GM21825 (cell line): ENCODE results near the gene HAL.
A peak's percentile ranks its signal among the peaks of the same experiment; 100 is the strongest.

Experiments used
- ATAC-seq: cut with Tn5 transposase; IDR thresholded peaks from one replicate; pipeline ENCODE4 v1.9.1; 2021; ENCODE audit warnings: mild to moderate bottlenecking, moderate library complexity; ENCODE audit not compliant: unreplicated experiment

Gene HAL, protein sequence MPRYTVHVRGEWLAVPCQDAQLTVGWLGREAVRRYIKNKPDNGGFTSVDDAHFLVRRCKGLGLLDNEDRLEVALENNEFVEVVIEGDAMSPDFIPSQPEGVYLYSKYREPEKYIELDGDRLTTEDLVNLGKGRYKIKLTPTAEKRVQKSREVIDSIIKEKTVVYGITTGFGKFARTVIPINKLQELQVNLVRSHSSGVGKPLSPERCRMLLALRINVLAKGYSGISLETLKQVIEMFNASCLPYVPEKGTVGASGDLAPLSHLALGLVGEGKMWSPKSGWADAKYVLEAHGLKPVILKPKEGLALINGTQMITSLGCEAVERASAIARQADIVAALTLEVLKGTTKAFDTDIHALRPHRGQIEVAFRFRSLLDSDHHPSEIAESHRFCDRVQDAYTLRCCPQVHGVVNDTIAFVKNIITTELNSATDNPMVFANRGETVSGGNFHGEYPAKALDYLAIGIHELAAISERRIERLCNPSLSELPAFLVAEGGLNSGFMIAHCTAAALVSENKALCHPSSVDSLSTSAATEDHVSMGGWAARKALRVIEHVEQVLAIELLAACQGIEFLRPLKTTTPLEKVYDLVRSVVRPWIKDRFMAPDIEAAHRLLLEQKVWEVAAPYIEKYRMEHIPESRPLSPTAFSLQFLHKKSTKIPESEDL

DNA sequence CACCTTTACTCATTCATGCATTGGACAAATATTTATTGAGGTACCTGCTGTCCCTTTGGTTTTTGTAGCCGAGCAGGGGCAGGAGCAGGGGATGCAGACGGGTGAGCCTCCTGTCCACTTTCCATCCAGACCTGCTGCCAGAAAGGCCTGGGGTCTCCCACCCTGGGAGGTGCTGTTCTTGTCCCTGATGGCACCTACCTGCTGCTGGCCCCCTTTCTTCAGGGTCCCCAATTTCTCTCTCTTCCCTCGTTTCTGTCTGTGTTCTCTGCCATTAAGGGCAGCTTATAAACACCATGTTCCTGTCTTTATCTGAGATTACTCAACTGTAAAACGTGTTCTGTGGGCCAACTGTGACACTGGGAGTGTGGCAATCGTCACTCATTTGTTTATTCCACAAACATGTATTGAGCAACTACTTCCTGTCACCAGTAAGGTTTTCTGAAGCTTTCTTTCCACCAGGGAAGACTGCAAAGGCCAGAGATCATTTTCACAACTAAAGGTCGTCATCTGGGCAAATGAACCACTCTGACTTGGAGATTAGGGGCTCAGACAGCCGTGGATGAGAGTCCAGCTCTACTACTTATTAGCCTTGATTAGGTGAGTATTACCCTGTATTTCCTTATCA is at the start of gene HAL:
Gene HAL, minus strand, starts transcription at position 311 of the 625 bp plus-strand sequence. CDS start 434 bp downstream, outside the sequence.
- ATAC-seq = no peak

DNA sequence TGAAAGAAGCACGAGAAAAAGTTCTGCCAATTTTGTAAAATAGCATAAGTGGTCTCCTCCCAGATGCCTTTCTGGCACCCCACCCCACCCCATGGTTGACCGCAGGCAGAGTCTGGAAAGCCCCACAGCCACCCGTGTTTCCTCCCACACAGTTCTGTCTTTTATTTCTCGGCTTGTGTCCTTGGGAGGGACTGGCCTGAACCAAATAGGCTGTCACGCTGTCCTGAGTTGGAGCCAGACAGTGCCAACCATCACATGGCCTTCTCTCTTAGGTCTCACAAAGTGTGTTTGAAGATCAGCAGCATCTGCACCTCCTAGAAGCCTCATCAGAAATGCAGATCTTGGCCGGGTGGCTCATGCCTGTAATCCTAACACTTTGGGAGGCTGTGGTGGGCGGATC is 49.4 kb upstream of the HAL start:
- no peak for ATAC-seq

GRCh38 chr12:96044943-96045290 is 48.8 kb upstream of the HAL start:
- ATAC-seq = no peak

- ATAC-seq = no peak
Measured at GRCh38 chr12:96044017-96044942, 48.1 kb upstream of the HAL start.

DNA sequence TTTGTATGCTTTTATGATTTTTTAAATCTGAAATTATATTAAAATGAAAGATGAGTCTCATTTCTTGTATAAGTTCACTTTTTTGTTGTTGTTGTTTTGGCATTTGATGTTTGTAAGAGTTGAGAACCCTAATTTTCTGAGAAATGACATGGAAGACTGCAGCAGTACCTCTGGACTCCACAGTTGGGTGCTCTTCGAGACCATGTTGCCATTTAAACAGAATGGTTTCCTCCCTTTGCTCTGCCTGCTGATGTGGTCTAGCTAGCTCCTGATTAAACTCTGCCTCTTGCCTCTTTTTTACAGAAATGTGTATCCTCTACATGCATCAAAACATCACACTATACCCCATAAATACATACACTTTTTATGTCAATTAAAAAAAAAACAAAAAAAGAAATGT is 45.0 kb upstream of the HAL start:
- ATAC-seq = no peak

GRCh38 chr12:96040305-96041133 is 44.4 kb upstream of the HAL start:
- ATAC-seq = no peak

DNA sequence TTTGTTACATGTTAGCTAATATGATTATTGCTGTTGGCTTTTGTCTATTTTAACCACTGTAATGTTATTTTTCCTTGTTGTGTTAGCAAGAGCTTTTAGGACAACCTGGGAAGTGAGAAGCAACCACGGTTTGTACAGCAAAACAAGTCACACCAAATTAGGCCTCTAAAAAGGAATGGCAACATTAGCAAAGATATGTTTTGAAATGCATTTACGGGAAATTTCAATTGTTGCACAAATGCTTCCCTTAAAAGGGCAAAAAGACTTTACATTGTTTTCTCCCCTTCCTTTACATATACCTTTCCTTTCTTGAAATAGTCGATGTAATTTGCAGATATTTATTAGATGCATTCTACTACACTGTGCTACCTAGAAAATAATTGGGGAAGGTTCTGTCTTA is 43.4 kb upstream of the HAL start:
- ATAC-seq = no peak

- no peak for ATAC-seq
Measured at GRCh38 chr12:96036765-96037455, 40.8 kb upstream of the HAL start.

DNA sequence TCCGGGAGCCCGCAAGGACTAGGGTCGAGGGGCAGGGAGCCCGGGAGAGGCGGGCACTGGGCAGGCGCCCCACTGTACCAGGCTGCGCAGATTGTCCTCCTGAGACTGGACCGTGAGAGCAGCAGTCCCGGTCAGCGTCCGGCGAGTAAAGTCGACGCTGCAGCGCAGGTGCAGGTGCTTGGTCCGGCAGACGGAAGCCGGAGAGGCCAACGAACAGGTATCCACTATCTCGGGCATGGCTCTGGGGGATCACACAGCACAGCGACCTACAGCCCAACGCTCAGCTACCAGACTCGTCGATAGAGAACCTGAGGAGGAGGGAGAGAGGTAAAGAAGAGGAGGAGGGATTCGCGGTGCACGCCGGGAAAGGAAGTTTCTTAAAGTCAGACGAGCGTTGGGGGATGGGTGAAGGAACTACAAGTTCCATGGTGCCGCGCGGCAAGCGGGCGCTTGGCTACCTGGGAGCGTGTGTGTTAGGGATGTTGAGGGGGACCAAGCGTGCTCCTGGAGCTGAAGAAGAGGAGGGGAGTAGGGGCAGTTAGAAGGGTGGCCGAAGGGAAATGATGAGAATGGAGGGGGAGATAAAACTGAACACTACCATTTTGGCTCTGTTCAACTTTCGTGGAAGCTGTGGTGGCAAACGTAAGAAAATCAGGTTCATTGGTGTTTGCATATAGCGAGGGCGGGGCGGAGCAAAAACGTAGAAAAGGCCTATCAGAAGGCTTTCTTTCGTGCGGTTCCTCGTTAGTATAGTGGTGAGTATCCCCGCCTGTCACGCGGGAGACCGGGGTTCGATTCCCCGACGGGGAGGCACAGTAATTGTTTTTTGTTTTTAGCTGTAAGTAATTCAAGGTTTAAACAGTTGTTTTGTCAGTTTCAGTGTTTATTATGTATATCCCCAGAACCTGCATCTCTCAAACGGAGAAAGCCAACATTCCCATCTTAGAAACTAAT is 39.4 kb upstream of the HAL start, which contains the start of gene LTA4H:
Gene LTA4H, minus strand, starts transcription at position 305 of the 954 bp plus-strand sequence. Its CDS starts 68 bp downstream, at position 237.
- peak; percentile 94 for ATAC-seq

DNA sequence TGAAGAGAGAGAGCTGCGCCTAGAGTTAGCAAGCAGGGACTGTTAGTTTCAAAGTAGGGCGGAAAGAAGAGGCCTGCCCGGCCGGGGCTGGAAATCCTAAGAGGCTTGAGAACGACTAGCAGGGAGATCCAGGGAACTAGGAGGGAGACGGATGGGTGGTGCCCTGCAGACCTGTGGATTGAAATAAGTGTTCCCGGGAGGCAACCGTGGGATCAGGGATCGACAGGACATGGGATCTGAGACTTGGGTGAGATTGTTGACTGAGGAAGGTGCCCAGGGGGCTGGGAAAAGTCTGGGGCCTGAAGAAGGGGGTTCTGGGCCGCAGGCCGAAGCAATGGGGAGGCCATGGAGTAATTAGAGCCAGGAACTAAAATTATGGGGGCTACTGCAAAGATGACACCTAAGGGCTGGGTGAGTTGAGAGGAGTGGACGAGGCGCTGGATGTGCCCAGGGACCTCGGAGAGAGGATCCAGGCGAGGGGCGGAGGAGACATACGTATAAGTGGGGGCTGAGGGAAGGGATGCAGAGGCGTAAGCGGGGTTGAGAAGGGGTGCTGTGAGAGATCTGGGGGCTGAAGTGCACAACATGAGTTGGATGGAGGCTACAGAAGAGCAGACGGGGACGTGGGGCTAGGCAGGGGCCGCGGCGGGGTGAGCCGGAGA is 38.6 kb upstream of the HAL start:
- peak; percentile 6 for ATAC-seq

GRCh38 chr12:96033549-96034389 is 37.6 kb upstream of the HAL start:
- no peak for ATAC-seq

DNA sequence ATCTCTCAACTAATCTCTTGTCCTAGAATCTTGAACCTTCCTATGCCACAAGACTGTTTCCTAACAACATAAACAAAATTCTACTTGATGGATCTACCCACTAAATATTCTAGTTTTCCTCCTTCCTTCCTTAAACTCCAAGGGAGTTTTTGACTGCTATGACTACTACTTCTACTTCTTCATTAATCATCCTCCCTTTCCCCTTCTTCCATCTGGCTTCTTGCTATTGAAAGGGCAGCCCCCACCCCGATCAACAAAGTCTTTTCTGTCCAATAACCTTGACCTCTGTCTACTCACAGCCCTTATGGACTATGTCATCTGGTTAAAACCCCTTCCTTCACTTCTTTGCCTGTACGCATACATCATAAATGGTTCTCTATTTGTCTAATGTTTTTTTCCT is 33.7 kb upstream of the HAL start:
- ATAC-seq = no peak

DNA sequence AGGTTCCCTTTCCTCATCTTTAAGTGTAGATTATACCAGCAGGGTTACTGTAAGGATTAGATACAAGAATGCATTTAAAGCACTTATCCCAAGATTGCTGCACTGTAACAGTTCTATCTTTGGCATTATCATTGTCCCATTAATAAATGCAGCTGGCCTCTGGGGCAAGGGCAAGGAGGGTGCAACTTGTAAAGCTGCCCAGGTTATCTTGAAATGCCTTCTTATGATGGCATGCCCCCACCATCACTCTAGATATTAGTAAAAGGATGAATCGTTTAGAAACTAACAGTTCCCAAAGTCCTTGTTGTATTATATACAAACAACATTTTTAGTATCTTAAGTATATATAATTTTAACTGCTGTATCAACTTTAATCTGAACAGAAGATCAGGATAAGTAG is 32.4 kb upstream of the HAL start:
- ATAC-seq = no peak

GRCh38 chr12:96026331-96026730 is 30.2 kb upstream of the HAL start:
- no peak for ATAC-seq

GRCh38 chr12:96025518-96025917 is 29.4 kb upstream of the HAL start:
- no peak for ATAC-seq

DNA sequence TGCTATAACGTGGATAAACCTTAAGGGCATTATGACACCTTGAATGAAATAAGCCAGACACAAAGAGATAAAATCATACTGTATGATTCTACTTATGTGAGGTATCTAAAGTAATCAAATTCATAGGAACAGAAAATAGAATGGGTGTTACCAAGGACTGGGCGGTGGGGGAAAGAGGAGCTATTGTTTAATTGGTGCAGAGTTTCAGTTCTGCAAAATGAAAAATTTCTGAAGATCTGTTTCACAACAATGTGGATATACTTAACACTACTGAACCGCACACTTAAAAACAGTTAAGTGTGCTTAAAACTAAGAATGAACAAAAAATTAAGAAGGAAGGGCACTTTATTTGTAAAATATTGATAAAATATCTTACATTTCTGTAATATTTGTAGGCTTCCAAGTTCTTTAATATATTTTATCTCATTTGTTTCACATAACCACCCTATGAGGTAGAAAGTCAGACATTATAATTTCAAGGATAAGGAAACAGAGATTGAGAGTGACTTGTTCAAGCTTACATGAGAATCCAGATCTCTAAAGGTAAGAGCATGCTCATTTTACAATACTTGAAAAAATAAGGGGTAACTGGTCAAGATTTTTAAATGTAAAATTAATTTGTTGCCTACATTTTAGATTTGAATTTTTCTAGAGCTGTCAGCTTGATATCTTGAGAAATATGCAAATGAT is 24.3 kb upstream of the HAL start:
- peak; percentile 89 for ATAC-seq
